Stimulated activated CD4-positive, alpha-beta T cell treated with anti-CD3 and anti-CD28 coated beads, Interleukin-2, amount 100 ng/mL, for 24 hours (primary cell): ENCODE data around the gene ARFGAP1.
A peak's percentile ranks its signal among the peaks of the same experiment; 100 is the strongest.

ENCODE experiments used
- DNase-seq, 2 donors: peaks; one replicate each; pipeline ENCODE4 v3.0.0-alpha.2; 2020

The ARFGAP1 gene

GRCh38 chr20:63272105-63273058 is at the start of gene ARFGAP1:
TSS of gene ARFGAP1 (plus strand) at chr20:63272813. CDS start at chr20:63275581, 2,768 bp downstream.
- peak; percentile 92 for DNase-seq

- DNase-seq: peak; percentile 53 to 57
Measured at GRCh38 chr20:63223121-63223825, 49.3 kb upstream of the ARFGAP1 start.

- no peak for DNase-seq
Measured at GRCh38 chr20:63223826-63224207, 48.8 kb upstream of the ARFGAP1 start.

GRCh38 chr20:63224412-63225081 is 48.1 kb upstream of the ARFGAP1 start:
- no peak for DNase-seq

- no peak for DNase-seq
Measured at GRCh38 chr20:63225082-63225454, 47.5 kb upstream of the ARFGAP1 start.

- DNase-seq: no peak
Measured at GRCh38 chr20:63226042-63226943, 46.3 kb upstream of the ARFGAP1 start.

- DNase-seq: no peak
Measured at GRCh38 chr20:63227260-63227659, 45.4 kb upstream of the ARFGAP1 start.

- DNase-seq: no peak
Measured at GRCh38 chr20:63228806-63229205, 43.8 kb upstream of the ARFGAP1 start.

- no peak for DNase-seq
Measured at GRCh38 chr20:63230800-63231268, 41.8 kb upstream of the ARFGAP1 start.

GRCh38 chr20:63232235-63233060 is 40.2 kb upstream of the ARFGAP1 start:
- no peak for DNase-seq

- no peak for DNase-seq
Measured at GRCh38 chr20:63233061-63233344, 39.6 kb upstream of the ARFGAP1 start.

- DNase-seq: no peak
Measured at GRCh38 chr20:63233924-63234323, 38.7 kb upstream of the ARFGAP1 start.

- DNase-seq: peak in 1 of 2 donors; percentile 32
Measured at GRCh38 chr20:63234693-63235398, 37.8 kb upstream of the ARFGAP1 start.

- DNase-seq: no peak
Measured at GRCh38 chr20:63235399-63235983, 37.1 kb upstream of the ARFGAP1 start, which contains the start of gene BIRC7. TSS of gene BIRC7 (plus strand) at chr20:63235905. CDS start at chr20:63236097, 192 bp downstream.

GRCh38 chr20:63236116-63236837 is 36.3 kb upstream of the ARFGAP1 start:
- no peak for DNase-seq

GRCh38 chr20:63238031-63238430 is 34.6 kb upstream of the ARFGAP1 start:
- no peak for DNase-seq

GRCh38 chr20:63238514-63239125 is 34.0 kb upstream of the ARFGAP1 start:
- no peak for DNase-seq

GRCh38 chr20:63239431-63239830 is 33.2 kb upstream of the ARFGAP1 start:
- no peak for DNase-seq

GRCh38 chr20:63240004-63240403 is 32.6 kb upstream of the ARFGAP1 start:
- DNase-seq: no peak
